OCI-LY7 (cell line): Measurements from ENCODE around the gene RANBP3L.

Source experiments
- EZH2phosphoT487 ChIP-seq: fragments of 200-600 bp; sonication (generic); IDR thresholded peaks from 2 replicates; pipeline ENCODE4 v1.6.1; 2018; ENCODE audit warnings: low read depth, borderline replicate concordance, mild to moderate bottlenecking, mixed run types, antibody characterized with exemption, low read length, moderate library complexity, mixed read lengths
- TF ChIP-seq, protein P1 (sequence below): fragments of 200-600 bp; sonication (generic); conservative IDR thresholded peaks from 2 replicates; pipeline ENCODE4 v1.5.1; 2014; ENCODE audit warnings: mild to moderate bottlenecking, antibody characterized with exemption, low read length, moderate library complexity, mixed read lengths

DNA sequence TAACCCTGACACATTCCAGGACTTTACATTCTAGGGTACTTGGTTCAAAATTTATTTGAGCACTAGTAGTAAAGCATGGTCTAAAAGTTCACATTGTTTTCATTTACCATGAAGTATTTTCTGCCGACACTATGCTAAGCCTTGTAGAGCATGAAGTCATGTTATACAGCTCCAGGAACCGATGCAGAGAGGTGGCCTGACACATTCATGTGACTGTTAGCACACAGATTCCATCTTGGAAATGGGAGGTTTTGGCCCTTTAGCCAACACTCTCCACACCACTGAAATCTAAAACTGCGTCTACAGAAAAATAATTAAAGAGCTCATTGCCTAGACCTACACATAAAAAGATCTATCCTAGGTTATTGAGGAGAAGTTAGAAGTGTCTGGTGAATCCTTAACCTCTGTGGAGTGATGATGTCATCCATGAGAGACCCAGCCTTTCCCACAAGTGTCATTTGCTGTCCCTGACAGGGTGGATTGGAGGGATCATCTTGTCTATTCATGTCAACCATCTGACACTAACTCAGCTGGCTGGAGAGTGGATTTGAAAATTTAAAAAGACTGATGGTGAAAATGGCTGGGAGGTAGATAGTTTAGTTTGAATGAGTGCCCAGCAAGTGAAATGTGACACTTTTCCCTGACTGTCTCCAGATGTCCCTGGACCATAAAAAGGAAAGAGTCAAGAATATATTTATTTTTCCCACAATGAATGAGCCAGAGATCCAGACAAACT, 1.3 kb downstream of the RANBP3L start:
- TF ChIP-seq, protein P1, sequence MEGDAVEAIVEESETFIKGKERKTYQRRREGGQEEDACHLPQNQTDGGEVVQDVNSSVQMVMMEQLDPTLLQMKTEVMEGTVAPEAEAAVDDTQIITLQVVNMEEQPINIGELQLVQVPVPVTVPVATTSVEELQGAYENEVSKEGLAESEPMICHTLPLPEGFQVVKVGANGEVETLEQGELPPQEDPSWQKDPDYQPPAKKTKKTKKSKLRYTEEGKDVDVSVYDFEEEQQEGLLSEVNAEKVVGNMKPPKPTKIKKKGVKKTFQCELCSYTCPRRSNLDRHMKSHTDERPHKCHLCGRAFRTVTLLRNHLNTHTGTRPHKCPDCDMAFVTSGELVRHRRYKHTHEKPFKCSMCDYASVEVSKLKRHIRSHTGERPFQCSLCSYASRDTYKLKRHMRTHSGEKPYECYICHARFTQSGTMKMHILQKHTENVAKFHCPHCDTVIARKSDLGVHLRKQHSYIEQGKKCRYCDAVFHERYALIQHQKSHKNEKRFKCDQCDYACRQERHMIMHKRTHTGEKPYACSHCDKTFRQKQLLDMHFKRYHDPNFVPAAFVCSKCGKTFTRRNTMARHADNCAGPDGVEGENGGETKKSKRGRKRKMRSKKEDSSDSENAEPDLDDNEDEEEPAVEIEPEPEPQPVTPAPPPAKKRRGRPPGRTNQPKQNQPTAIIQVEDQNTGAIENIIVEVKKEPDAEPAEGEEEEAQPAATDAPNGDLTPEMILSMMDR: no peak
- no peak for TF ChIP-seq EZH2phosphoT487
